NOMO-1 (cell line): ENCODE results near the gene TEX2.

Source experiments
- DNase-seq, 2 experiments: peaks; one replicate each; lab custom pipeline; 2025; ENCODE audit not compliant: unreplicated experiment in 2 of 2; lab: John Stamatoyannopoulos, UW

TEX2 gene

GRCh38 chr17:64165347-64165746 lies 97.7 kb downstream of the TEX2 start:
- no peak for DNase-seq

GRCh38 chr17:64164596-64165285 lies 98.3 kb downstream of the TEX2 start:
- no peak for DNase-seq

- DNase-seq = no peak
Measured at GRCh38 chr17:64163468-64163867, 99.6 kb downstream of the TEX2 start.

- DNase-seq = no peak
Measured at GRCh38 chr17:64162554-64162953, 100.5 kb downstream of the TEX2 start.

GRCh38 chr17:64161380-64162176 lies 101.5 kb downstream of the TEX2 start:
- DNase-seq = no peak

GRCh38 chr17:64160378-64160777 lies 102.7 kb downstream of the TEX2 start:
- DNase-seq = no peak

GRCh38 chr17:64158831-64159590 lies 104.0 kb downstream of the TEX2 start:
- DNase-seq = no peak

- no peak for DNase-seq
Measured at GRCh38 chr17:64158406-64158805, 104.7 kb downstream of the TEX2 start.

- DNase-seq = no peak
Measured at GRCh38 chr17:64157669-64158180, 105.3 kb downstream of the TEX2 start.

GRCh38 chr17:64156670-64157069 lies 106.4 kb downstream of the TEX2 start:
- DNase-seq = no peak

- DNase-seq = no peak
Measured at GRCh38 chr17:64155751-64156544, 107.1 kb downstream of the TEX2 start.

- DNase-seq = no peak
Measured at GRCh38 chr17:64155129-64155528, 107.9 kb downstream of the TEX2 start.

- no peak for DNase-seq
Measured at GRCh38 chr17:64154717-64155116, 108.3 kb downstream of the TEX2 start.

- DNase-seq = no peak
Measured at GRCh38 chr17:64154313-64154695, 108.8 kb downstream of the TEX2 start.

GRCh38 chr17:64153565-64154312 lies 109.3 kb downstream of the TEX2 start:
- no peak for DNase-seq

- no peak for DNase-seq
Measured at GRCh38 chr17:64152428-64153125, 110.5 kb downstream of the TEX2 start.

GRCh38 chr17:64151016-64151368 lies 112.1 kb downstream of the TEX2 start:
- DNase-seq = no peak

GRCh38 chr17:64150237-64151015 lies 112.6 kb downstream of the TEX2 start:
- no peak for DNase-seq

GRCh38 chr17:64149196-64149595 lies 113.9 kb downstream of the TEX2 start:
- no peak for DNase-seq
